T-helper 17 cell (primary cell): ENCODE data around the gene CDH2. TPM values are rescaled to one million over a fixed set of nuclear protein-coding genes. Genes with fewer than 3 reads are reported as not detected.

Source experiments
- ATAC-seq: fragments of 150-1000 bp; cut with Tn5 transposase; 2 replicates; pipeline ENCODE4 v1.10.0; 2021; ENCODE audit warnings: mild to moderate bottlenecking, moderate library complexity
- DNase-seq, 3 donors: peaks; one replicate each; pipeline versions ENCODE4 v3.0.0 to v3.0.0-alpha.2; 2020 to 2021
- H3K9me3 ChIP-seq: one replicate; pipeline ENCODE4 v1.7.0; 2013; ENCODE audit warnings: low read length, mild to moderate bottlenecking; ENCODE audit not compliant: control insufficient read depth, poor library complexity, severe bottlenecking
- H3K27ac Mint-ChIP-seq: one replicate; pipeline ENCODE4 v1.8.0; 2022; ENCODE audit warnings: mild to moderate bottlenecking, moderate library complexity, mixed read lengths
- H3K27me3 Mint-ChIP-seq: one replicate; pipeline ENCODE4 v1.8.0; 2022; ENCODE audit warnings: mixed read lengths
- H3K36me3 Mint-ChIP-seq: one replicate; pipeline ENCODE4 v1.8.0; 2022; ENCODE audit warnings: low read depth, mixed read lengths
- H3K4me1 Mint-ChIP-seq: one replicate; pipeline ENCODE4 v1.8.0; 2022; ENCODE audit warnings: mild to moderate bottlenecking, mixed read lengths
- H3K4me3 Mint-ChIP-seq: one replicate; pipeline ENCODE4 v1.8.0; 2022; ENCODE audit warnings: mild to moderate bottlenecking, moderate library complexity, mixed read lengths
- total RNA-seq, 4 donors: library from RNA in 2 of 4; stranded (reverse) in 2 of 4; gene quantifications; one replicate each; pipeline ENCODE4 v1.2.3 and lab custom pipeline; 2022 to 2026

The CDH2 gene
- total RNA-seq, 2 donors from 2014 or later, result 0.37 to 0.55 TPM

GRCh38 chr18:28034567-28034966 is 142.4 kb downstream of the CDH2 start:
- H3K9me3 ChIP-seq, result peaks cover 3% of the 10 kb centered on the region
- no peaks in the 10 kb centered on the region for H3K36me3 Mint-ChIP-seq
- no peak overlapping the region for H3K4me3 Mint-ChIP-seq
- no peak for DNase-seq
- no peak overlapping the region for H3K27ac Mint-ChIP-seq
- H3K27me3 Mint-ChIP-seq, result no peaks in the 10 kb centered on the region
- no peak for ATAC-seq
- no peaks in the 10 kb centered on the region for H3K4me1 Mint-ChIP-seq

DNA sequence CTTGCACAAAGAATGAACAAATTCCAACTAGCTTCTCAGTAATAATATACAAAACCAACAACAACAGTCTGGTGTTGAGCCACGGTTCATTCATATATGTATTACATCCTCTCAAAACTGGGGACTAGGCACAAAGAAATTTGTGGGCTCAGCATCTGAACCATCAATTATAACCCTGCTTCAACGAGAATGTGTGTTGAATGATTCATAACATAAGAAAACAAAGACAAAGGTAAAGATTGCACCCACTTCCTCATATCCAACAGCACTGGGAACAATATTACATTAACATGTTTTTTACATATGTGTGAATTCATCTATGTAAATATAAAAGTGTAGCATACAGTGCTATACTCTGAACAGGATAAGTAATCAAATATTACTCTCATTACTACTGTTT is 144.8 kb downstream of the CDH2 start:
- DNase-seq, result no peak
- peaks cover under 1% of the 10 kb centered on the region for H3K9me3 ChIP-seq
- no peaks in the 10 kb centered on the region for H3K36me3 Mint-ChIP-seq
- no peak overlapping the region for H3K27ac Mint-ChIP-seq
- no peak for ATAC-seq
- no peaks in the 10 kb centered on the region for H3K4me1 Mint-ChIP-seq
- H3K27me3 Mint-ChIP-seq, result no peaks in the 10 kb centered on the region
- H3K4me3 Mint-ChIP-seq, result no peak overlapping the region

GRCh38 chr18:28030458-28030857 is 146.5 kb downstream of the CDH2 start:
- DNase-seq (no peak), ATAC-seq (no peak)
- Mint-ChIP-seq H3K36me3 (no peaks in the 10 kb centered on the region), H3K4me3 (no peak overlapping the region), H3K4me1 (no peaks in the 10 kb centered on the region), H3K27ac (no peak overlapping the region), H3K27me3 (no peaks in the 10 kb centered on the region)
- no peaks in the 10 kb centered on the region for H3K9me3 ChIP-seq

- DNase-seq, result no peak
- Mint-ChIP-seq H3K27me3 (no peaks in the 10 kb centered on the region), H3K4me3 (no peak overlapping the region), H3K4me1 (no peaks in the 10 kb centered on the region), H3K36me3 (no peaks in the 10 kb centered on the region), H3K27ac (no peak overlapping the region)
- H3K9me3 ChIP-seq, result no peaks in the 10 kb centered on the region
- no peak for ATAC-seq
These were observed 149.2 kb downstream of the CDH2 start for GRCh38 chr18:28027755-28028154.

DNA sequence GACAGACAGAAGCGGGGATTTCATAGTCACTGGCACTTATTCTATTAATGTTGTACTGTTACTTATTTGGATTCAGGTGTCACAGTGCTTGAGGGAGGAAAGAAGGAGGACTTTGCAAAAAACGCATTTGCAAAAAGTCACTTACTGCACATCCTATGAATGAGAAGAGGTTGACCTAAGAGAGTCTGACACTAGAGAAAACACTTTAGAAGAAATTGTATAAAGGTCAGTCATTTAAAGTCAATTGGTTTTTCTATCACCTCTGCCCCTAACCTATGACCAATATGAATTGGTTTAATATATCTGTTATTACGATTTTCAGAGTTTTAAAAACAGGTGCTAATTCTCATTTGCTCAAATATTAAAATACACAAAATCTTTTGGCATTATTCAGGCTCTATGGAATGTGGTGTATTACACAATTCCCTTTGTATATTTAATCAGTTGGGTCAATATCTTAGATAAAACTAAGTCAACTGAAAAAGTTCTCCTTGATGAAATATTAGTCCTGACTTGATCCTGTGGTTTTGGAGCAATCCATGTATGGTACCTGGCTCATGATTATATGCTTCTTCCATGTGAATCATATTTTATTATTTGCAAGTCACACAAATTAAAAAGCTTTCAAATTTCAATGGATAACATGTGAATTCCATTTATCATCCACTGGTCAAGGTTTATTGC is 157.4 kb downstream of the CDH2 start:
- Mint-ChIP-seq H3K27ac (no peak overlapping the region), H3K4me1 (no peaks in the 10 kb centered on the region), H3K36me3 (no peaks in the 10 kb centered on the region), H3K4me3 (no peak overlapping the region), H3K27me3 (no peaks in the 10 kb centered on the region)
- ATAC-seq (no peak), DNase-seq (no peak)
- H3K9me3 ChIP-seq, result no peaks in the 10 kb centered on the region

GRCh38 chr18:28018351-28018750 is 158.6 kb downstream of the CDH2 start:
- H3K9me3 ChIP-seq, result no peaks in the 10 kb centered on the region
- DNase-seq, result no peak
- no peaks in the 10 kb centered on the region for H3K36me3 Mint-ChIP-seq
- no peaks in the 10 kb centered on the region for H3K27me3 Mint-ChIP-seq
- H3K4me3 Mint-ChIP-seq, result no peak overlapping the region
- no peak overlapping the region for H3K27ac Mint-ChIP-seq
- H3K4me1 Mint-ChIP-seq, result no peaks in the 10 kb centered on the region
- no peak for ATAC-seq

DNA sequence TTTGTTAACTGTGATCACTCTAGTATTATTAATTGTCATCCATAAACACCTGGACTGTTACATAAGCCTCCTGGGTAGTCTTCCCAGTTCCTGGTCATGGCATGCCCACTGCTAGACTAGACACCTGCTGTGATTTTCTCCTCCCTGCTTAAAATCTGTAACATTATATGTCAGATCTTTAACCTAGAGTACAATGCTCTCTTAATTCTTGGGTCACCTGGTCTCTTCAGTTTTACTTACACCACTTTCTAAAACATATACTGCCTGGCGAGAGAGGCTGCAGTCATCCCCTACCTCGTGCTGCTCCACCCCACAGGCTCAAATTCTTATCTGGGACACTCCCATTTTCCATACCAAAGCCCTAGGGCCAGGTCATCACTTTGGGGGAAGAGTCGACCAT is 161.3 kb downstream of the CDH2 start:
- no peak for ATAC-seq
- H3K9me3 ChIP-seq, result no peaks in the 10 kb centered on the region
- H3K36me3 Mint-ChIP-seq, result no peaks in the 10 kb centered on the region
- DNase-seq, result no peak
- H3K27ac Mint-ChIP-seq, result no peak overlapping the region
- no peaks in the 10 kb centered on the region for H3K4me1 Mint-ChIP-seq
- no peaks in the 10 kb centered on the region for H3K27me3 Mint-ChIP-seq
- H3K4me3 Mint-ChIP-seq, result no peak overlapping the region

DNA sequence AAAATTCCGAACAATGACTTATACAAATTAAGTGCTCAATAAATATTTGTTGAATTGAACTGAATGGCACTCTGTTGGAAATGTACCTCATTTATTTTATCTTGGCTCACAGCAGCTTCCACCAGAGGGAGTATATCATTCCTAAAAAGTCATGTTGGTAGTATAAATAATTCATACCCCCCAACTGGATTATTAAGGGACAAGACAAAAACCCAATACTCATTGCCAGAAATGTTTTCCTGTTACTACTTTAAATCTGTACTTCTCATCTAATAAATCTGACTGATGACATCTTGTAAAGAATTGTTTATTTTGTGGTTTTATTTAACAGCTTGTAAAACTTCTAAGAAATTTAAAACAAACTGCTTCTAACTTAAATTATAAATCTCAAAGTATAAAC is 163.9 kb downstream of the CDH2 start:
- Mint-ChIP-seq H3K27me3 (no peaks in the 10 kb centered on the region), H3K27ac (no peak overlapping the region), H3K4me3 (no peak overlapping the region), H3K4me1 (no peaks in the 10 kb centered on the region), H3K36me3 (no peaks in the 10 kb centered on the region)
- no peaks in the 10 kb centered on the region for H3K9me3 ChIP-seq
- DNase-seq (no peak), ATAC-seq (no peak)

DNA sequence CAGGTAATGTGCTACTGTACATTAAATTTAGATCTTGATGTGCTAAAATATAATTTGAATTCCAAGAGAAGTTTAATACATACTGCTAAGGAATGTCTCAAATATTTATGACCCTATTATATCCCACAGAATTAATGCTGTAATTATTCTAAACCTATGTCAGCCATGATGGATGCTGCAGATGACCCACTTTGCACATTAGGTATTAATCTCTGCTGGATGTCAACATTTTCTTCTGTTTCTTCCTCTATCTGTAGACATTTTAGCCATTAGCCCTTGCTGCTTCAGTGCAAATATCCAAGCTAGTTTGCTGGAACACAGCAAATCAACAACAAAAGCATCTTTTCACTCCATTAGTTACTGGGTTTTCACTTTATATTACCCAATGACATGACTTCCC is 164.6 kb downstream of the CDH2 start:
- Mint-ChIP-seq H3K27ac (no peak overlapping the region), H3K4me1 (no peaks in the 10 kb centered on the region)

DNA sequence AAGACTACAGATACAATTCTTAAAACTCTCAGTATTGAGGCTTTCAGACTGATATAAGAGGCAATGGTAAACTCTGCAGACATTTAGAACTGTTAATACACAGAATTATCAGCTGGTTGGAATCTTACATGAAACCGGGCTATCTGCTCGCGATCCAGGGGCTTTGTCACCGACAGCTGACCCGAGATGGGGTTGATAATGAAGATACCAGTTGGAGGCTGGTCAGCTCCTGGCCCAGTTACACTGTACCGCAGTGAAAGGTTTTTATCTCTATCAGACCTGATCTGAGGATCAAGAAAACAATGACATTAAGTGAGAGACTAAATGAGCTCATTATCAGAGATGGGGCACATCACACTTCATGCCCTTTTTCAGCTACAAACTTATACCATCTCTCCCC is 167.3 kb downstream of the CDH2 start:
- no peak overlapping the region for H3K27ac Mint-ChIP-seq
- no peaks in the 10 kb centered on the region for H3K27me3 Mint-ChIP-seq
- no peak overlapping the region for H3K4me3 Mint-ChIP-seq
- no peak for DNase-seq
- H3K4me1 Mint-ChIP-seq, result no peaks in the 10 kb centered on the region
- ATAC-seq, result no peak
- peaks cover 3% of the 10 kb centered on the region for H3K9me3 ChIP-seq
- H3K36me3 Mint-ChIP-seq, result no peaks in the 10 kb centered on the region

More for the DNA sequence above, 164.6 kb downstream of the CDH2 start:
- no peaks in the 10 kb centered on the region for H3K9me3 ChIP-seq
- no peak for ATAC-seq
- H3K36me3 Mint-ChIP-seq, result no peaks in the 10 kb centered on the region
- no peak for DNase-seq
- no peak overlapping the region for H3K4me3 Mint-ChIP-seq
- H3K27me3 Mint-ChIP-seq, result no peaks in the 10 kb centered on the region

- peaks cover 3% of the 10 kb centered on the region for H3K9me3 ChIP-seq
- ATAC-seq (no peak), DNase-seq (no peak)
- no peaks in the 10 kb centered on the region for H3K27me3 Mint-ChIP-seq
- H3K36me3 Mint-ChIP-seq, result no peaks in the 10 kb centered on the region
- no peaks in the 10 kb centered on the region for H3K4me1 Mint-ChIP-seq
- H3K4me3 Mint-ChIP-seq, result no peak overlapping the region
- no peak overlapping the region for H3K27ac Mint-ChIP-seq
These were observed 169.1 kb downstream of the CDH2 start for GRCh38 chr18:28007841-28008240.

GRCh38 chr18:28005164-28005563 is 171.8 kb downstream of the CDH2 start:
- DNase-seq (no peak), ATAC-seq (no peak)
- no peak overlapping the region for H3K4me3 Mint-ChIP-seq
- H3K36me3 Mint-ChIP-seq, result no peaks in the 10 kb centered on the region
- no peaks in the 10 kb centered on the region for H3K4me1 Mint-ChIP-seq
- H3K27me3 Mint-ChIP-seq, result no peaks in the 10 kb centered on the region
- peaks cover 3% of the 10 kb centered on the region for H3K9me3 ChIP-seq
- H3K27ac Mint-ChIP-seq, result no peak overlapping the region

GRCh38 chr18:28004606-28005005 is 172.3 kb downstream of the CDH2 start:
- H3K4me1 Mint-ChIP-seq, result no peaks in the 10 kb centered on the region
- ATAC-seq, result no peak

GRCh38 chr18:28003451-28003850 is 173.5 kb downstream of the CDH2 start:
- ATAC-seq (no peak), DNase-seq (no peak)
- H3K4me1 Mint-ChIP-seq, result no peaks in the 10 kb centered on the region
- peaks cover 3% of the 10 kb centered on the region for H3K9me3 ChIP-seq
- no peaks in the 10 kb centered on the region for H3K27me3 Mint-ChIP-seq
- H3K36me3 Mint-ChIP-seq, result no peaks in the 10 kb centered on the region
- no peak overlapping the region for H3K4me3 Mint-ChIP-seq
- no peak overlapping the region for H3K27ac Mint-ChIP-seq

More at GRCh38 chr18:28004606-28005005, 172.3 kb downstream of the CDH2 start:
- Mint-ChIP-seq H3K4me3 (no peak overlapping the region), H3K27ac (no peak overlapping the region), H3K36me3 (no peaks in the 10 kb centered on the region), H3K27me3 (no peaks in the 10 kb centered on the region)
- peaks cover 3% of the 10 kb centered on the region for H3K9me3 ChIP-seq
- no peak for DNase-seq
